KMS-11 (cell line): Measurements from ENCODE around the gene EPHB1.

Experiments used
- H2AFZ ChIP-seq: fragments of 200-600 bp; sonication (generic); 2 replicates; pipeline ENCODE4 v1.6.1; 2016; ENCODE audit warnings: antibody characterized with exemption, mixed run types, low read depth
- H3K27ac ChIP-seq: fragments of 200-600 bp; sonication (generic); 2 replicates; pipeline ENCODE4 v1.6.1; 2016; ENCODE audit warnings: mild to moderate bottlenecking, mixed run types
- H3K27me3 ChIP-seq: fragments of 200-600 bp; sonication (generic); 2 replicates; pipeline ENCODE4 v1.6.1; 2017; ENCODE audit warnings: mild to moderate bottlenecking, low read depth, mixed run types, moderate library complexity; ENCODE audit not compliant: insufficient read depth
- H3K36me3 ChIP-seq: fragments of 200-600 bp; sonication (generic); 2 replicates; pipeline ENCODE4 v1.6.1; 2017; ENCODE audit warnings: mild to moderate bottlenecking, mixed run types; ENCODE audit not compliant: insufficient read depth
- H3K4me1 ChIP-seq: fragments of 200-600 bp; sonication (generic); 2 replicates; pipeline ENCODE4 v1.6.1; 2016; ENCODE audit warnings: mild to moderate bottlenecking, low read depth, mixed run types; ENCODE audit not compliant: poor library complexity, severe bottlenecking
- H3K4me2 ChIP-seq: fragments of 200-600 bp; sonication (generic); 2 replicates; pipeline ENCODE4 v1.7.0; 2016; ENCODE audit warnings: mild to moderate bottlenecking, mixed run types
- H3K4me3 ChIP-seq: fragments of 200-600 bp; sonication (generic); IDR thresholded peaks from 2 replicates; pipeline ENCODE4 v1.6.1; 2017; ENCODE audit warnings: low read depth, low read length, mixed read lengths; ENCODE audit not compliant: insufficient read depth
- H3K79me2 ChIP-seq: fragments of 200-600 bp; sonication (generic); 2 replicates; pipeline ENCODE4 v1.6.1; 2016; ENCODE audit warnings: low read depth, mixed run types; ENCODE audit not compliant: insufficient read depth
- H3K9ac ChIP-seq: fragments of 200-600 bp; sonication (generic); 2 replicates; pipeline ENCODE4 v1.6.1; 2016; ENCODE audit warnings: mild to moderate bottlenecking, mixed run types
- H4K20me1 ChIP-seq: fragments of 200-600 bp; sonication (generic); 2 replicates; pipeline ENCODE4 v1.6.1; 2016; ENCODE audit warnings: mild to moderate bottlenecking, mixed run types; ENCODE audit not compliant: insufficient read depth
- CTCF ChIP-seq: fragments of 200-600 bp; sonication (generic); conservative IDR thresholded peaks from 2 replicates; pipeline ENCODE4 v1.6.1; 2017; ENCODE audit warnings: low read depth, mild to moderate bottlenecking, antibody characterized with exemption, low read length, moderate library complexity, mixed read lengths

The EPHB1 gene

GRCh38 chr3:134871818-134872217 lies 76.8 kb downstream of the EPHB1 start:
- no peaks in the 10 kb centered on the region for H3K36me3 ChIP-seq
- no peak overlapping the region for H2AFZ ChIP-seq
- no peak overlapping the region for H3K27ac ChIP-seq
- no peaks in the 10 kb centered on the region for H4K20me1 ChIP-seq
- no peaks in the 10 kb centered on the region for H3K79me2 ChIP-seq
- no peak overlapping the region for H3K4me3 ChIP-seq
- no peaks in the 10 kb centered on the region for H3K27me3 ChIP-seq
- TF ChIP-seq CTCF, result no peak
- peaks cover 9% of the 10 kb centered on the region for H3K4me1 ChIP-seq
- no peak overlapping the region for H3K4me2 ChIP-seq
- no peak overlapping the region for H3K9ac ChIP-seq

GRCh38 chr3:134872440-134873388 lies 77.7 kb downstream of the EPHB1 start:
- no peak overlapping the region for H3K4me2 ChIP-seq
- H3K27me3 ChIP-seq, result no peaks in the 10 kb centered on the region
- H3K4me1 ChIP-seq, result peaks cover 9% of the 10 kb centered on the region
- H3K4me3 ChIP-seq, result no peak overlapping the region
- TF ChIP-seq CTCF, result no peak
- H3K36me3 ChIP-seq, result no peaks in the 10 kb centered on the region
- no peak overlapping the region for H3K27ac ChIP-seq
- no peaks in the 10 kb centered on the region for H4K20me1 ChIP-seq
- no peak overlapping the region for H3K9ac ChIP-seq
- no peaks in the 10 kb centered on the region for H3K79me2 ChIP-seq
- H2AFZ ChIP-seq, result no peak overlapping the region

- Histone ChIP-seq H3K9ac (no peak overlapping the region), H3K27me3 (no peaks in the 10 kb centered on the region), H2AFZ (no peak overlapping the region), H3K4me2 (no peak overlapping the region), H3K27ac (no peak overlapping the region), H3K4me3 (no peak overlapping the region), H3K36me3 (no peaks in the 10 kb centered on the region), H3K79me2 (no peaks in the 10 kb centered on the region), H3K4me1 (peaks cover 9% of the 10 kb centered on the region), H4K20me1 (no peaks in the 10 kb centered on the region)
- no peak for TF ChIP-seq CTCF
Observed at GRCh38 chr3:134873789-134874188, 78.7 kb downstream of the EPHB1 start.

GRCh38 chr3:134874737-134875413 lies 79.8 kb downstream of the EPHB1 start:
- Histone ChIP-seq H3K27ac (no peak overlapping the region), H3K27me3 (no peaks in the 10 kb centered on the region), H2AFZ (no peak overlapping the region), H3K4me1 (peaks cover 9% of the 10 kb centered on the region), H3K4me3 (no peak overlapping the region), H3K4me2 (no peak overlapping the region), H3K36me3 (no peaks in the 10 kb centered on the region), H4K20me1 (no peaks in the 10 kb centered on the region), H3K9ac (no peak overlapping the region), H3K79me2 (no peaks in the 10 kb centered on the region)
- TF ChIP-seq CTCF, result no peak
